OCI-LY3 (cell line): ENCODE data around the gene STIL.

ENCODE experiments used
- CTCF ChIP-seq: fragments of 200-600, 300-600 bp; sonication (generic); IDR thresholded peaks from 2 replicates; pipeline ENCODE4 v1.5.1; 2014; ENCODE audit warnings: antibody characterized with exemption, low read length, low read depth
- EZH2phosphoT487 ChIP-seq: fragments of 200-600 bp; shearing (Covaris generic); IDR thresholded peaks from 2 replicates; pipeline ENCODE4 v1.6.1; 2018; ENCODE audit warnings: antibody characterized with exemption, mixed run types, low read depth

- TF ChIP-seq CTCF = no peak
- no peak for TF ChIP-seq EZH2phosphoT487
These were observed 19.0 kb upstream of the STIL start for GRCh38 chr1:47332779-47333577.
